GM04504 (cell line): ENCODE measurements around the gene MC1R.
A peak's percentile ranks its signal among the peaks of the same experiment; 100 is the strongest.

Experiments used
- DNase-seq: peaks from one replicate; pipeline ENCODE4 v3.0.0-alpha.2; 2012; ENCODE audit warnings: low read depth

The MC1R gene

GRCh38 chr16:89895482-89896250 lies 23.0 kb upstream of the MC1R start:
- DNase-seq = no peak

GRCh38 chr16:89897204-89897603 lies 21.5 kb upstream of the MC1R start:
- DNase-seq = no peak

- no peak for DNase-seq
Measured at GRCh38 chr16:89898201-89898967, 20.3 kb upstream of the MC1R start.

DNA sequence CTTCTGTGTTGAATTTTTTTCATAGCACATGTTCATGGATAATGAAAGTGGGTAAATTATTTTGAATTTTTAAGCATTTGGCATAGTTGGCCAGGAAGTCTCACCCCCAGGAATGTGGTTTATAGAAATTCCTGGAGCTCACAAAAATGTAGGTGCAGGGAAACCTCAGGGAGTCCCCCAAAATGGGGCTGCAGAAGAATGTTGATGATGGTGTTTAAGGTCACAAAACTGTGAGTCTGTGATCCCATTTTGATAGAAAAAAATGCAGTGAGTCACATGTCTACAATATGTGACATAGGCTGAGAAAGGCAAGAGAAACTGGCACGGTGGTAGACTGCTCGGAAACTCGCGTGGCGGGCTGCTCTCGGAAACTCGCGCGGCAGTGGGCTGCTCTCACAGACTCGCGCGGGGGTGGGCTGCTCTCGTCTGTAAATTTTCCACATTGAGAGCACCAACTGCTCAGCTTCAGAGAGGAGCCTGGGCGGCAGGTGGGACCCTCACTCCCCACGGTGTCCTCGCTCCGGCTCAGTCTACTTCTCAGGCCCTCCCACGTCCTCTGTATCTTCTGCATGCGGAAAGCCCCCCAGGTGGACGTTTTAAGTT lies 18.7 kb upstream of the MC1R start:
- DNase-seq = no peak

DNA sequence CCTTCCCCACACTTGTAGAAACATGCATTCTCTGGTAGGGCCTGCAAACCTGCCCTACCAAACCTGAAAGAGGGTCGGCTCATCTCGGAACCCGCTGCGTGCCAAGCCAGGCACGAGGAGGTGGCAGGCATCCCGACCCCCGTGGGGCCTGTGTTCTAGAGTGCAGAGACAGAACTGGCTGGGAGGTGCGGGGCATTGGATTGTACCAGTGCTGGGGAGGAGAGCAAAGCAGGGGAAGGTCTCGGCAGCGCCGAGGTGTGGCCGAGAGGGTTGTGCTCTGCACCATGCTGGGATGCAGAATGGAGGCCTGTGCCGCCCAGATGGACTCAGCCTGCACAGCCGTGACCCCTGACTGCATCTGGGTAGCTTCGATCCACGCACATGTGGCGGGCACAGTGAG lies 17.8 kb upstream of the MC1R start:
- no peak for DNase-seq

DNA sequence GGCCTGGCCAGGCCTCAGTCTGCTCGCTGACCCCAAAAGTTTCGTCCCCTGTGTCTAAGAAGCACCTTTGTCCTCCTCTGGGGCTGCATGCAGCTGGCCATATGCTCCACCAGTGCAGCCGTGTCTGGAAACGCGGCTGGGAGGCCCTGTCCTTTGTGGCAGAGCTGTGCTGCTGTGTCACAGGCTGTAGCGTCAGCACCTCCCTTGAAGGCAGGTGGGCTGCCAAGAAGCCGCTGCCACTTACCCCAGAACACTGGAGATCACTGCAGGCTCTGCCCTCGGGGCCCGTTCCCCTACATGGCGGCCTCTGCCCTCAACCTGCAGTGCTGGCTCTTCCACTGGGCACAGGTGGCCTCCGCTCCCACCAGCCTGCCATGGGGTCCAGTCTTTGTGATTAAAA lies 15.7 kb upstream of the MC1R start:
- no peak for DNase-seq

DNA sequence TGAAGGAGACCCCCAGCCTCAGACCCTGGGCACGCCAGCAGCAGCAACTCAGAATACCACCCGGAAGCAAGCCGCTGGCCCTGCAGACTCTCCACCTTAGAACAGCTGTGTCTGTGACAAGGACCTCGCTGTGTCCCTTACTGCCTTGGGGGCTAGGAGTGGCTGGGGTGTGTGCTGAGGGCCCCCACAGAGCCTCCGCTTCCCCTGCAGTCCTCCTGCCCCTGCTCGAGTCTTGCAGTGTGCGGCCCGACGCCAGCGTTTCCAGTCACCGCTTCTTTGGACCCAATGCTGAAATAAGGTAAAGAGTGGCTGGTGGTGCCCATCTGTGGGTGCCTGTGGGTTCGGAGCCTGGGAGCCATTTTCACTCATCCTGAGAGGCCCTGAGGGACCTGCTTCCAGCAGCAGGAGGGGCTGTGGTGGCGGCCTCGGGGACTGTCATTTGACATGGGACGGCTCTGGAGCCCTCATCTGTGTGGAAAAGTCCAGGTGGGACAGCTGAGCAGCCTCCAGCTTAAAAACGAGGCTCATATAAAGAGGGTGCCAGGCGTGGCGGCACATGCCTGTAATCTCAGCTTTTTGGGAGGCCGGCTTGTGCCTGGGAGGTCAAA lies 14.7 kb upstream of the MC1R start:
- DNase-seq = no peak

DNA sequence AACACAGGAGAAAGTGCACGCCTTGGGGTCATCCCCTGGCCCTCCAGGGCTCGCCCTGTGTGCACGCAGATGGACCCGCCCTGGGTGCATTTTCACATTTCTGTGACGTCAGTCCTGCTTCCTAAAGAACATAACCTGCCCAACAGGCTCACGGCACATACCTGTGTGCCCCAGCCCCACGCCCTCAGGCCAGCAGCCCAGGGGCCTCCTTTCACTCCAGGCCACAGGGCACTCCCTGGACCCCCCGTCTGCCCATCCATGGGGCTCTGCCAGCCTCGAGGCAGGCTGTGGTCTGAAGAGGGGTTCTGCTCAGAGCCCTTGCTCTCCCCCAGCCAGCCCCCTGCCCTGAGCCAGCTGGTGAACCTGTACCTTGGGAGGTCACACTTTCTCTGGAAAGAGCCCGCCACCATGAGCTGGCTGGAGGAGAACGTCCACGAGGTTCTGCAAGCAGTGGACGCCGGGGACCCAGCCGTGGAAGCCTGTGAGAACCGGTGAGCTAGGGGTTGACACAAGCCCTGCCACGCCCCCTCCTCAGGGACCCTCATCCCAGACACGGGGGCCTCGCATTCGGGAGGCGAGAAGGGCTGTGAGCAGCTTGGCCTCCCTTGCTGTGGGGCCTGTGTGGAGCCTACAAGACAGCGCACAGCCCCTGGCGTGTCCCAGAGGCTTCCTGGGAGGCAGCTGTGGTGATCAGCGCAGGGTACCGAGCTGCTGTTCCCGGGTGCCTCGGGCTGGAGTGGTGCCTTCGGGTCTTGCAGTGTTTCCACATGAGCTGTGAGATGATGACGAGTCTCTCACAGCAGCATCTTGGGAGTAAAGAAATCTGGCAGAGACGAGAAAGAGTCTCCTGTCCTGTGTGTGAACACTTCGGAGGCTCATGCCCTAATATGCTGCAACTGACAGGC lies 13.8 kb upstream of the MC1R start:
- DNase-seq = no peak

DNA sequence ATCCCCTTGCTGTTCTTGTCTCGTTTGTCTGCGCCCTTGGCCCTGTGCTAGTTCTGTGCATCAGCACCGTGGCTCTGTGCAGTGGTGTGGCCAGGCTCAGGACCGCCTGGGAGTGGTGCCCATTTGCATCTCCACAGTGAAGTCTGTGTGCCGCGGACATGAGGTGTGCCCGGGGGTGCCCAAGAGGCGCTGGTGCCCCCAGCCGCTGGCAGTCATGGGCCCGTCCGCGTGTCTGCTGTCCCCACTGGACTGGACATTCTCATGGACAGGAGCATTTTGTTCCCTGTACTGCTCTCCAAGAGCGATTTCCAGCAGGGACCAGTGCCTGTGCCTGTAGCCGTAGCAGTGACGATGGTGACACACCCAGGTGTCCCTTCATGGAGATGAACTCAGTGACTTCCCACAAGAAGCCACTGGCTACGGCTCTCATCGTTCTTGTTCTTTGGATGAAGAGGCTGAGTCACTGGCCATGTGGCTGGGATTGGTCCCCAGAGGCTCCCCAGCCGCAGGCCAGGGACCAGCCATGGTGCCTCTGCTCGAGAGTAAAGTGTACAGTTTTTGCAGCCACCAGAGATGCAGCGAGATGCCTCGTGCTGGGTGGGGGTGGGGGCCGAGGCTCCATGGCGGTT lies 13.0 kb upstream of the MC1R start:
- no peak for DNase-seq

DNA sequence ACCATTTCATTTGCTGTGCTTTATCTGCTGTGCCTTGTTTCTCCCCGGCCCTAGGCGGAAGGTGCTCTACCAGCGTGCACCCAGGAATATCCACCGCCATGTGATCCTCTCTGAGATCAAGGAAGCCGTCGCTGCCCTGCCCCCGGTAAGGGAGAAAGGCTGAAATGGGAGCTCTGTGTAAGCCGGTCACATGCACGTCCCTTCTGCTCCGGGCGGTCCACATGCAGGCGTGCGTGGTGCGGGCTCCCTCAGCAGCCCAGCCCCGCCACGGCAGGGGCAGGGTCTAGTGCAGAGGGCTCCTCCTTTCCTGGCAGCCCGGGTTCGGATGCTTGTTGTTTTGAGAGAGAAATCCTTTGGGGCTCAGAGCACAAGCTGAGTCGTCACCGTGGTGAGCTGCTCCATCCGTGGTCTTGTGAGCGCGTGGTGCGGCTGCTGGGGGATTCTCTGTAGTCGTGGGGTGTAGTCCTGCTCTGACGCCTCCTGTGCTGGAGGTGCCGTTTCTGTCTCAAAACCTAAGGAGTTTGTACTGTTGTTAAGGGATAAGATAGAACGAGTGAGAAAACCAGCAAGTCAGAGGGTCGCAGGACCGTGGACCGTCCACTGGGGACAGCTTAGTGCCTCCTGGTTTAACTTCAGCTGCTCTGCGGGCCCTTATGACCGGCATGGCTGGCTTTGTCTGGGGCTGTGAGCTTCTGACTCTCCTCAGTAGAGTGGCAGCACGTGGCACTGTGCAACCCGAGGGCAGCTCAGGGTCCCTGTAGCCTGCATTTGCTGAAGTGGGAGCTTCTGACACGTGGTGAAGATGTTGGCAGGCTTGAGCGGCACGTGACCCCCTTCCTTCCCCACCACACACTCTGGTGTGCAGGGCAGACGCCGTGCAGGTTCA lies 12.3 kb upstream of the MC1R start:
- no peak for DNase-seq

- no peak for DNase-seq
Measured at GRCh38 chr16:89907055-89907814, 11.4 kb upstream of the MC1R start.

DNA sequence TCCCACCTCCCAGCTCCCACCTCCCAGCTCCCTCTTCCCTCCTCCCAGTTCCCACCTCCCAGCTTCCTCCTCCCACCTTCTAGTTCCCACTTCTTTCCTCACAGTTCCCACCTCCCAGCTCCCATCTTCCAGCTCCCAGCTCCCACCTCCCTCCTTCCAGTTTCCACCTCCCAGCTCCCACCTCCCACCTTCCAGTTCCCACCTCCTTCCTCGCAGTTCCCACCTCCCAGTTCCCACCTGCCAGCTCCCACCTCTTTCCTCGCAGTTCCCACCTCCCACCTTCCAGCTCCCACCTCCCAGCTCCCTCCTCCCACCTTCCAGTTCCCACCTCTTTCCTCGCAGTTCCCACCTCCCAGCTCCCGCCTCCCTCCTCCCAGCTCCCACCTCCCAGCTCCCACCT lies 10.4 kb upstream of the MC1R start:
- DNase-seq = no peak

GRCh38 chr16:89909777-89910716 lies 8.6 kb upstream of the MC1R start:
- peak; percentile 62 for DNase-seq

DNA sequence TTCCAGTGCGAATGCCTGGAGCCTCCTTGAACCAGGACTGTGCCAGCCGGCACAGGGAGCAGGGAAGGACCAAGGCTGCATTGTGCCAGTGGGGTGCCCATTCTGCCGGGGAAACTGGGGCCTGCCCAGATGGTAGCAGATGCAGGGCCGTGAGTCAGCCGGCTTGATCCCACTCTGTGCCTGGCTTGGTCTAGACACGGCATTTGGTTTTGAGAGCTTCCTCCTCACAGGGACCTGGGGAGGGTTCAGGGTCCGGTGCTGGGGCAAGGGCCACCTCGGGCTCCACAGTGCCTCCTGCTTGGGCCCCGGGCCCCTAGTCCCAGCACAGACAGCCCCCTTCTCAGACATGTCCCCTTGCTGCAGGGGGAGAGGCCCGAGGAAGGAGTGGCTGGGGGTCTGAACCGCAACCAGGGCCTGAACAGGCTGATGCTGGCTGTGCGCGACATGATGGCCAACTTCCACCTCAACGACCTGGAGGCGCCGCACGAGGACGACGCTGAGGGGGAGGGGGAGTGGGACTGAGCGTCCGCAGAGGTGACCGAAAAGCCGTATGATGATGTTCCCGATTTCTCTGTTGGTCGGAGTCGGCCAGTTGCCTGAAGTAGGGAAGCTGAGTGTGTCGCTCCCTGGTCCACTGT lies 7.8 kb upstream of the MC1R start:
- DNase-seq = no peak

DNA sequence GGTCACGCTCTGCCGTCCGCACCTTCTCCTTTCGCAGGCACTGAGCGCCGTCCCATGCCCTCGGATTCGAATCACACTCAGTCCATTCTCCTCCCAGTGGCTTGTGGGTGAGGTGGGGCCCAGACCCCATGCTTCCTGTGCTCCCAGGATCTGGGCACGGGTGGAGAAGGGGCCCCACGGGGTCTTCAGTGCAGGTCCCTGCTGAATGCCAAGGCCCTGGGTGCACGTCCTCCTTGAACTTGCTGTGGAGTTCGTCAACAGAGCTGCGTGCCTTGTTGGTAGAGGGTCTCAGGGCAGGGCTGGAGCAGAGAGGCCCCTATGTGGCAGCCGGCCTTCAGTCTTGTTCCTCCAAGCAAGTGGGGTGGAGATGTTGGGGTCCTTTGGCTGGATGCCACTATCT lies 7.3 kb upstream of the MC1R start:
- DNase-seq = no peak

DNA sequence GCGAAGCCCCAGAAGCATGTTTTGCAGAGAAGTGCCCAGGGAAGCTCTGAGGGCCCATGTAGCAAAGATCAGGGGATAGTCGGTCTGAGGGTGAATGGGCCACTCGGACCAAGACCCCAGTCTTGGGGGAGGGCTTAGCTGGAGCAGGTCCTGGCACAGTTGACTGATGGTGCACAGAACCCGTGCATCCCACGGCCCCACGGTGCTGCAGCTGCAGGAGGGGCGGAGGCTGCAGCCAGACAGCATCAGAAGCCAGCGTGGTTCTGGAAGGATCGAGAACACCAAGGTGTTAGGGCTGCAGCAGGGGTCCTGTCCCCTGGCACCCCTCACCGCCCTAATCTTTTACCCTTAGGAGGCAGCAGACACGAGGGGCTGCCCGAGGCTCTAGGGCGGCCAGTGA lies 6.5 kb upstream of the MC1R start:
- no peak for DNase-seq

DNA sequence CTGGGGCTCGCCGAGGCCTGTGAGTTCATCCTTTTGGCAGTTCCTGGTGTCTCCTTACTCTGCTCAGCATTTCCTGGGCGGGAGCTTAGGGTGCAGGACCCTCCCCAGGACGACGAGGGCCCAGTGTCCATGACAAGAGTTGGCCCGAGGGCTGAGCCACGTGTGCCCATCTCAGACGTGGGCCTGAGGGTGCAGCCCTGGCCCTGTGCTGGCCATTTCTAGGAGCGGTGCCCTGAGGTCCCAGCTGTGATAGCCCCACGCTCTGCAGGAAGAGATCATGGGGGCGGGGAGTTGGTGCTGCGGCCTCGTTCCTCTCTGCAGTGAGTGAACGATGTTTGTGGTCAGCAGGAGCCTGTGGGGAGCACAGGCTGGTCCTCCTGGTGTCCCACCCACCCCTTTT lies 6.0 kb upstream of the MC1R start:
- DNase-seq = no peak
